B cell (primary cell): Measurements from ENCODE around the gene PARVA. TPM values are rescaled to one million over a fixed set of nuclear protein-coding genes. Genes with fewer than 3 reads are reported as not detected.

ENCODE experiments used
- ATAC-seq: fragments of 200-7000 bp; cut with Tn5 transposase; one replicate; pipeline ENCODE4 v1.10.0; 2021; ENCODE audit warnings: low read depth, mild to moderate bottlenecking, moderate number of reproducible peaks, moderate library complexity
- CTCF ChIA-PET: fragments of 350-600 bp; sonication (Branson Sonifier 250); formaldehyde crosslinking; loops from one replicate; lab custom pipeline; 2021; ENCODE audit warnings: antibody characterized with exemption, inconsistent platforms; lab: Charles Lee
- POLR2A ChIA-PET: fragments of 350-600 bp; sonication (Branson Sonifier 250); formaldehyde crosslinking; loops from one replicate; lab custom pipeline; 2021; ENCODE audit warnings: antibody characterized with exemption; lab: Charles Lee
- DNase-seq: peaks from one replicate; pipeline ENCODE4 v3.0.0; 2013
- H2AFZ ChIP-seq: 2 replicates; pipeline ENCODE4 v1.6.1; 2012; ENCODE audit warnings: mild to moderate bottlenecking, low read depth, low read length; ENCODE audit not compliant: insufficient read depth, poor library complexity, severe bottlenecking
- H3K27ac ChIP-seq, 2 donors: 1 replicate in 1 of 2; 2 replicates in 1 of 2; pipeline ENCODE4 v1.5.1; 2012 to 2013; ENCODE audit warnings: low read length in 2 of 2, mild to moderate bottlenecking in 2 of 2, moderate library complexity in 1 of 2
- H3K27me3 ChIP-seq, 4 experiments: fragments of 200-600 bp in 1 of 4; sonication (generic) in 1 of 4; replicated peaks in 1 of 4; 1 replicate in 2 of 4; 2 replicates in 2 of 4; pipeline versions ENCODE4 v1.6.1 to v1.7.0; 2013 to 2016; ENCODE audit warnings: low read length in 3 of 4, mild to moderate bottlenecking in 2 of 4, mixed read lengths in 1 of 4, moderate library complexity in 1 of 4; ENCODE audit not compliant: insufficient read depth in 4 of 4, control insufficient read depth in 3 of 4; ENCODE audit errors: control extremely low read depth in 1 of 4
- H3K36me3 ChIP-seq, 2 experiments: replicated peaks in 1 of 2; 1 replicate in 1 of 2; 2 replicates in 1 of 2; pipeline versions ENCODE4 v1.6.1 to v1.7.1; 2013; ENCODE audit warnings: low read length in 1 of 2; ENCODE audit not compliant: insufficient read depth in 2 of 2, control insufficient read depth in 1 of 2; ENCODE audit errors: control extremely low read depth in 1 of 2, extremely low read depth in 1 of 2
- H3K4me1 ChIP-seq, 2 donors: fragments of 200-600 bp in 1 of 2; sonication (generic) in 1 of 2; 1 replicate in 1 of 2; 2 replicates in 1 of 2; pipeline versions ENCODE4 v1.5.1 to v1.6.1; 2013 to 2017; ENCODE audit warnings: low read length in 2 of 2; ENCODE audit not compliant: control insufficient read depth in 2 of 2, insufficient read depth in 2 of 2
- H3K4me2 ChIP-seq: replicated peaks from 2 replicates; pipeline ENCODE3; 2012; ENCODE audit warnings: mild to moderate bottlenecking, low read depth, low read length; ENCODE audit not compliant: poor library complexity, severe bottlenecking
- H3K4me3 ChIP-seq, 5 experiments: fragments of 200-600 bp in 1 of 5; sonication (generic) in 1 of 5; 1 replicate in 3 of 5; 2 replicates in 2 of 5; pipeline versions ENCODE4 v1.5.1 to v1.7.0; 2011 to 2016; ENCODE audit warnings: low read length in 4 of 5, mild to moderate bottlenecking in 4 of 5, low read depth in 2 of 5, control low read depth in 1 of 5, moderate library complexity in 1 of 5; ENCODE audit not compliant: insufficient read depth in 1 of 5; ENCODE audit errors: control extremely low read depth in 1 of 5, extremely low read depth in 1 of 5
- H3K79me2 ChIP-seq: fragments of 200-600 bp; sonication (generic); one replicate; pipeline ENCODE4 v1.6.0; 2016; ENCODE audit warnings: low read length; ENCODE audit not compliant: control insufficient read depth, insufficient read depth
- H3K9ac ChIP-seq: fragments of 200-600 bp; sonication (generic); 2 replicates; pipeline ENCODE4 v1.6.1; 2017; ENCODE audit warnings: mild to moderate bottlenecking, low read length, moderate library complexity
- H3K9me3 ChIP-seq, 3 donors: one replicate each; pipeline versions ENCODE4 v1.6.1 to v1.7.1; 2013; ENCODE audit warnings: low read length in 2 of 3; ENCODE audit not compliant: control insufficient read depth in 2 of 3, insufficient read depth in 1 of 3; ENCODE audit errors: control extremely low read depth in 1 of 3
- H4K20me1 ChIP-seq: 2 replicates; pipeline ENCODE4 v1.6.0; 2012; ENCODE audit warnings: mild to moderate bottlenecking, low read length; ENCODE audit not compliant: insufficient read depth, control insufficient read depth, poor library complexity, severe bottlenecking
- H3K27ac Mint-ChIP-seq: one replicate; pipeline ENCODE4 v1.8.0; 2021; ENCODE audit warnings: mixed read lengths
- H3K27me3 Mint-ChIP-seq: one replicate; pipeline ENCODE4 v1.8.0; 2021; ENCODE audit warnings: mixed read lengths
- H3K4me1 Mint-ChIP-seq: one replicate; pipeline ENCODE4 v1.8.0; 2021; ENCODE audit warnings: mixed read lengths
- H3K4me3 Mint-ChIP-seq: one replicate; pipeline ENCODE4 v1.8.0; 2021; ENCODE audit warnings: mixed read lengths
- H3K9me3 Mint-ChIP-seq: one replicate; pipeline ENCODE4 v1.8.0; 2022; ENCODE audit warnings: mixed read lengths; ENCODE audit not compliant: insufficient read depth
- EZH2 ChIP-seq: IDR thresholded peaks from 2 replicates; pipeline ENCODE4 v1.6.1; 2012; ENCODE audit warnings: borderline replicate concordance, low read depth, mild to moderate bottlenecking, moderate library complexity, low read length; ENCODE audit not compliant: insufficient read depth, poor library complexity, severe bottlenecking
- WGBS: methylation state at CpG from one replicate; pipeline ENCODE4 v1.1.5; 2013; ENCODE audit warnings: missing lambda C conversion rate; ENCODE audit not compliant: insufficient coverage; 5-methylcytosine and 5-hydroxymethylcytosine counted together
- intact Hi-C: fragments of 100-400 bp; cut with micrococcal nuclease; formaldehyde crosslinking; loops from one replicate; pipeline ENCODE4 v1.10.0; 2022
- polyA plus RNA-seq: library from polyadenylated mRNA; depleted of rRNA; stranded (reverse); fragments of >200 nt; gene quantifications from 2 replicates; pipeline ENCODE4 v1.2.3, GENCODE V29; 2012
- total RNA-seq, 2 donors: library from RNA; stranded (reverse); fragments of 120-200 nt in 1 of 2; gene quantifications; 1 replicate in 1 of 2; 2 replicates in 1 of 2; pipeline versions ENCODE4 v1.2.3 to v1.2.4, GENCODE V29; 2013 to 2022
- TF ChIP-seq, protein P1 (sequence below): fragments of 200-600 bp; IDR thresholded peaks from one replicate; pipeline ENCODE4 v1.8.0; 2022; ENCODE audit warnings: antibody characterized with exemption, mild to moderate bottlenecking

The PARVA gene
- total and polyA plus RNA-seq, 2 donors (not counting 1 experiment from before 2014, with no cell fraction given): not detected

DNA sequence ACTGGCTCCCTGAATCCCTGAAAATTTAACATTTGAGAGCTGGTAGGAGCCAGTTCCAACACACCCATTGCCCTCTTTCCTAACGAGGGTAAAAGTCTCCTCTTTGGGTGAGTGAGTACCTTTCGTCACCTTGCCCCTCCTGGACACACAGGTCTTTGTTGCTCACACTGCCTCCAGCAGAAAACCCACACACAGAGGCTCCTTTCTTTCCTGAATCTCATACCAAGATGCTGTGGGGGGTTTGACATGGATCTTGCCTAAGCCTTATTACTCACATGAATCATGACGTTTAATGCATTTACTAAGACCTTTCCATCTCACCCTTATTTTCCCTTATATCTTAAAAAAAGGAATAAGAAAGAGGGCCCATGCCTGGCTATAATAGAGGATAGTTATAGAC lies 53.0 kb downstream of the PARVA start:
- CTCF ChIA-PET: no interaction called here
- Mint-ChIP-seq H3K27ac (no peak overlapping the region), H3K4me3 (no peak overlapping the region), H3K27me3 (peaks cover 16% of the 10 kb centered on the region), H3K4me1 (no peaks in the 10 kb centered on the region), H3K9me3 (no peaks in the 10 kb centered on the region)
- no peak overlapping the region for H3K4me2 ChIP-seq
- no peaks in the 10 kb centered on the region for H3K4me1 ChIP-seq
- no peak for TF ChIP-seq EZH2
- TF ChIP-seq, protein P1, sequence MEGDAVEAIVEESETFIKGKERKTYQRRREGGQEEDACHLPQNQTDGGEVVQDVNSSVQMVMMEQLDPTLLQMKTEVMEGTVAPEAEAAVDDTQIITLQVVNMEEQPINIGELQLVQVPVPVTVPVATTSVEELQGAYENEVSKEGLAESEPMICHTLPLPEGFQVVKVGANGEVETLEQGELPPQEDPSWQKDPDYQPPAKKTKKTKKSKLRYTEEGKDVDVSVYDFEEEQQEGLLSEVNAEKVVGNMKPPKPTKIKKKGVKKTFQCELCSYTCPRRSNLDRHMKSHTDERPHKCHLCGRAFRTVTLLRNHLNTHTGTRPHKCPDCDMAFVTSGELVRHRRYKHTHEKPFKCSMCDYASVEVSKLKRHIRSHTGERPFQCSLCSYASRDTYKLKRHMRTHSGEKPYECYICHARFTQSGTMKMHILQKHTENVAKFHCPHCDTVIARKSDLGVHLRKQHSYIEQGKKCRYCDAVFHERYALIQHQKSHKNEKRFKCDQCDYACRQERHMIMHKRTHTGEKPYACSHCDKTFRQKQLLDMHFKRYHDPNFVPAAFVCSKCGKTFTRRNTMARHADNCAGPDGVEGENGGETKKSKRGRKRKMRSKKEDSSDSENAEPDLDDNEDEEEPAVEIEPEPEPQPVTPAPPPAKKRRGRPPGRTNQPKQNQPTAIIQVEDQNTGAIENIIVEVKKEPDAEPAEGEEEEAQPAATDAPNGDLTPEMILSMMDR: no peak
- intact Hi-C loops: no loop called here
- H3K9ac ChIP-seq: no peak overlapping the region
- no peak overlapping the region for H3K27ac ChIP-seq
- no peaks in the 10 kb centered on the region for H3K36me3 ChIP-seq
- no peaks in the 10 kb centered on the region for H3K27me3 ChIP-seq
- 78% methylated on average over 2 of the region's 3 CpGs for WGBS
- H3K4me3 ChIP-seq: no peak overlapping the region
- no peaks in the 10 kb centered on the region for H3K79me2 ChIP-seq
- H2AFZ ChIP-seq: no peak overlapping the region
- H3K9me3 ChIP-seq: no peaks in the 10 kb centered on the region
- ATAC-seq (no peak), DNase-seq (no peak)
- POLR2A ChIA-PET: no interaction called here
- no peaks in the 10 kb centered on the region for H4K20me1 ChIP-seq

DNA sequence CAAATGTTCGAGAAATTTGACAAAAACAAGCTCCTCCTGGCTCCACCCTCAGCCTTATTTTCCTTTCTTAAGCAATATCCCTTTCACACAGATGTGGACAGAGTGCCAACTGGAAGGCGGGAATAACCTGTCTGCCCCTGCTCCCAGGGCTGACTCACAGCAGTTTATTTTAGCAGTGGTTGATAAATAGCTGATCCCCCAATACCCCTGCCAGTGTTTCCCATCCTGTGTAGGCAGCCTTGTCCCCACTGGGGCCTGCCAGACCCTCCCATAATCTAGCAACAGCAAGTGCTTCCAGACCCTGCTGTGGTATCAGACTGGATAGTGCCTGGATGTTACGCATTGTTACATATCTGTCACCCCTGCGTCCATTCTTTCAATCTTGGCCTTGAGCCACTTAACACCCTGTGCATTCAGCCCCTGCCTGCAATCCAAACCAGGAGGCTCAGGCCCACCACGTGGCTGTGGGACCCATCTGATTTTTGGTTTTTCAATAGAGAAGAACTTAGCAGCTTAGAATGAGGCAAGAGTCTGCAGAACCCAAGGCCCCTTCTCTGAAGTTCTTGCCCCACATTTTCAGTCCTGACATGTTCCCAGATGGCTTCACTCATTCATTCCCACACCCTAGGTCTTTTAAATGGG lies 53.7 kb downstream of the PARVA start:
- H3K9me3 Mint-ChIP-seq: no peaks in the 10 kb centered on the region
- H3K36me3 ChIP-seq: no peaks in the 10 kb centered on the region
- intact Hi-C loops: no loop called here
- no peaks in the 10 kb centered on the region for H3K27me3 ChIP-seq
- no peak overlapping the region for H3K4me3 ChIP-seq
- no peak overlapping the region for H3K27ac Mint-ChIP-seq
- peaks cover 13% of the 10 kb centered on the region for H3K27me3 Mint-ChIP-seq
- no peaks in the 10 kb centered on the region for H3K79me2 ChIP-seq
- CTCF ChIA-PET: no interaction called here
- ATAC-seq (no peak), DNase-seq (no peak)
- WGBS: 76% methylated on average over 4 of the region's 5 CpGs
- TF ChIP-seq, protein P1: no peak
- TF ChIP-seq EZH2: no peak
- no peaks in the 10 kb centered on the region for H4K20me1 ChIP-seq
- H3K4me1 Mint-ChIP-seq: no peaks in the 10 kb centered on the region
- H3K4me3 Mint-ChIP-seq: no peak overlapping the region
- H2AFZ ChIP-seq: no peak overlapping the region
- H3K9me3 ChIP-seq: no peaks in the 10 kb centered on the region
- H3K9ac ChIP-seq: no peak overlapping the region
- H3K4me1 ChIP-seq: no peaks in the 10 kb centered on the region
- no peak overlapping the region for H3K4me2 ChIP-seq
- POLR2A ChIA-PET: no interaction called here
- no peak overlapping the region for H3K27ac ChIP-seq
